Transverse colon (tissue), 4 donors: ENCODE results near the gene LIPT2. TPM values are rescaled to one million over a fixed set of nuclear protein-coding genes. Genes with fewer than 3 reads are reported as not detected.

ENCODE experiments used
- small RNA-seq, 4 donors: library from RNA; depleted of rRNA; stranded (forward); fragments of <200 nt; gene quantifications; one replicate each; pipeline ENCODE3, GENCODE V24; 2016
- total RNA-seq, 4 donors: library from RNA; depleted of rRNA; stranded (reverse); fragments of >200 nt; gene quantifications; one replicate each; pipeline ENCODE4 v1.1.0, GENCODE V29; 2016

The LIPT2 gene
- total RNA-seq, 4 donors from 2014 or later = 4.1 to 11.6 (median 5.8) TPM

Small RNA genes within 50 kb of the gene (small RNA-seq; reads per million reads assigned to genes)
- gene CYCSP27 = 0 reads per million in 4 donors

Other genes starting within 250 kb of the LIPT2 start
- gene P4HA3, start 182.1 kb downstream of the LIPT2 start, total RNA-seq = under 1 TPM in 3 of 4 donors, not detected in 1; 0.27 to 0.64 (median 0.40) TPM
- gene PGM2L1, start 95.3 kb downstream of the LIPT2 start, total RNA-seq = 10 to 100 TPM in 1 of 4 donors, 1 to 10 TPM in 3; 2.6 to 10.1 (median 8.3) TPM
- 10 to 100 TPM in 1 of 4 donors, 1 to 10 TPM in 2, under 1 TPM in 1; 0.80 to 14.9 (median 6.8) TPM for gene KCNE3, start 26.2 kb downstream of the LIPT2 start, total RNA-seq
- 10 to 100 TPM in 3 of 4 donors, 1 to 10 TPM in 1; 7.4 to 29.4 (median 20.6) TPM for gene POLD3, start 98.9 kb upstream of the LIPT2 start, total RNA-seq
- gene CHRDL2, start 237.7 kb upstream of the LIPT2 start, total RNA-seq = 10 to 100 TPM in 1 of 4 donors, 1 to 10 TPM in 3; 2.2 to 20.9 (median 4.0) TPM